ENCODE results near the gene CACNB4.
"Not testable (repeated sequence)": the region's sequence is repeated elsewhere in the genome, so short reads cannot be mapped to it uniquely, and the experiment has no call there.

CACNB4 gene

DNA sequence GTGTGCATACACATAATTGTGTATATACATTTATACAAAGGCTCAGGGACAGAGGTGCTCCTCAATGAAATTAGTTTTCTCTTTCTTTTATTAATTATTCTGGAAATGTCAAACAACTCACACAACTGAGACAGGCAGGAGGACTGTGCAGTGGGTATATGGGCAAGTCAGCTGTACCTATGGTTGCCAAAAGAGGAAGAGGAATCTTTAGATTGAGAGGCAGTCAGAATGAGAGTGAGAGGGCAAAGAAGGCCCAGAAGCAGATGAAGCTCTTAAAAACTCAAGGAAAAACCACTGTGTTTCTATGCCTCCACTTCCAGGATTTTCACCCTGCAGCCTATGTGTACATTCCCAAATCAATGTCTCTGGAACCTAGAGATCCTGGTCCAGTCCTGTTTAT lies 79.1 kb downstream of the CACNB4 start:
- DNase-seq (ENCODE audit: low spot score) = no peak

DNA sequence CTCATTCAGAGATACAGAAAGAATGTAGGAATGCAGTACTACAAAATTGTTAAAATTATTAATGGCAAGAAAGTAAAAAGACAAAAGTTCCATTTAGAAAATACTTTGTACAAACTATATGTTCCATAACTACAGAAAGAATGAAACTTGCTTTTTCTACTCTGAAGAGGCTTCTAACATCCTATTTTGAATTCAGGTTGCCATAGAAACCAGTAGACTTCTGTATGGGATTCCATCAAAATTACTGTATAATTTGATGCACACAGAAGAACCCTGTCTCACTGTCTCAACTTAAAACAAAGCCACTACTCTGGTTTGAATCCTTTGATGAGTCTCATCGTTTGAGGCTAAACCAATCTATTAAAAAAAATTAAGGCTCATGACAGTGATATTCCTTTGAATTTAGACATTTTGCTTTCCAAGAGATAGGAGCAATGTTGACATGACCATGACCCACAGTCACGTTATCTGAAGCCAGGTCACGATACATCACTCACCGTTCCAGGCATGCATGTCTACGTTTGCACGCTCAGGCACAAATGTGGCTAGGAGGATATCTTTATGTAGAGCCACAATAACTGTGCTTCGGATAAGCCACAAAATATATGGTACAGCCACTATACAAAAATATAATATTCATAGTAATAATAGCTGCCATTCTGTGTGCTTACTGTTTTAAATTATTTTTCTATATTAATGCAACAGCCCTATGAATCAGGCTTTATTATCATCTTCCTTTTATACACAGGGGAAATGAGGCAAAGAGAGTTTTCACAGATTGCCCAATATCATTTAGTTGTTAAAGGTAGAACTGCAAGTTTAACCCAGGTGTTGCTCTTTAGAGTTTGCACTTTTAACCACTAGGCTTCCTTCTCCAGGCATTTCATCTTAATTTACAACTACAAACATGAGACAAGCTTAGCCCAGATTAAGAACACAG lies 82.4 kb downstream of the CACNB4 start:
- DNase-seq (ENCODE audit: low spot score) = no peak

DNA sequence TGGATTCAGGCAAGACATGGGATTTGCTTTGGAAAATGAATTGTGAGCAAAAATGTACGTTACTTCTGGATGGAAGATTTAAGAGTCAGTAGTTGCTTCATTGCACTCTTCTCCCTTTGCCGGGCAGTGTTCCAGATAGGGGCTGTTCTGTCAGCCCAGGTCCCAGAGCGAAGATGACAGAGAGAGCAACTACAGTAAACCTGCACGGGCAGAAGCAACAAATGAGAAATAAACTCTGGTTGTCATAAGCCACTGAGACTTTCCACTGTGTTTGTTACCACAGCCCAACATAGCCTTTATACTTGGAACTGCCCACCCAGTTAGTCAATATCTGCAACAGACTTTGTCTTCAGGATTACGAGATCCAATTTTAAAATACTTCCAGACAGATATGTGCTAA lies 83.3 kb downstream of the CACNB4 start:
- no peak for DNase-seq (ENCODE audit: low spot score)

DNA sequence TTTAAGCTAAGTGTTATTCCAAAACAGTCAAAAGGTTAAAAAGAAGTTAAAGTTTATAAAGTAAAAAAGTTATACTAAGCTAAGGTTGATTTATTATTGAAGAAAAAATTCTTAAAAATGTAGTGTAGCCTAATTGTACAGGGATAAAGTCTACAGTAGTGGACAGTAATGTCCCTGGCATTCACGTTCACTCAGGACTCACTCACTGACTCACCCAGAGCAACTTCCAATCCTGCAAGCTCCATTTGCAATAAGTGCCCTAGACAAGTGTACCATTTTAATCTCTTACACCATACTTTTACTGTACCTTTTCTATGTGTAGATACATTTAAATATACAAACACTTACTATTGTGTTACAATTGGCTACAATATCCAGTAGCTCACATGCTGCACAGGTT lies 86.1 kb downstream of the CACNB4 start:
- no peak for DNase-seq (ENCODE audit: low spot score)

DNA sequence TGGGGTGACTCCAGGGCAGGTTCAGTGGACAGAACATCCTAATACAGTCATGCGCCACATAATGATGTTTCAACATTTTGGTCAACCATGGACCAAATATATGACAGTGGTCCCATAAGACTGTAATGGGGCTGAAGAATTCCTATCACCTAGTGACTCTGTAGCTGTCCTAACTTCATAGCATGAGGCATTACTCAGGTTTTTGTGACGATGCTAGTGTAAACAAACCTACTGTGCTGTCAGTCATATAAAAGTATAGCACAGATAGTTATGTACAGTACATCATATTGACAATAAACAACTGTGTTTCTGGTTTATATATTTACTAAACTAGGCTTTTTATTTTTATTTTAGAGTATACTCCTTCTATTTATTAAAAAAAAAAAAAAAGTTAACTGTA lies 87.1 kb downstream of the CACNB4 start:
- DNase-seq (ENCODE audit: low spot score) = no peak

DNA sequence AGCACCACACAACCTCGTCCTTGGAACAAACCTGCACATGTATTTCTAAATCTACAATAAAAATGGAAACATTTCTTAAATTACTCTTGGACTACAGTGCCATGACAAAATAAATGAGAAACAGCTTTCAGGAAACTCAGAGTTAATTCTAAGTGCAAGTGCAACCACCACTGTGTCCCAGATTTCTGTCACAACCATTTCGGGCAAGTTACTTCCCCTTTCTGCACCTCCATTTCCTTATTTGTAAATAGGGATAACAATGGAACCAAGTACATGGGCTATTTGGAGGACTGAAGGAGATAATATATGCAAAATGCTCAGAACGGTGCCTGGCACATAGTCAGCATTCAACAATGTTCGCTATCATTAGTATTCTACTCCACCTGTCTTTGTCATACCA lies 93.2 kb downstream of the CACNB4 start:
- DNase-seq (ENCODE audit: low spot score) = no peak

DNA sequence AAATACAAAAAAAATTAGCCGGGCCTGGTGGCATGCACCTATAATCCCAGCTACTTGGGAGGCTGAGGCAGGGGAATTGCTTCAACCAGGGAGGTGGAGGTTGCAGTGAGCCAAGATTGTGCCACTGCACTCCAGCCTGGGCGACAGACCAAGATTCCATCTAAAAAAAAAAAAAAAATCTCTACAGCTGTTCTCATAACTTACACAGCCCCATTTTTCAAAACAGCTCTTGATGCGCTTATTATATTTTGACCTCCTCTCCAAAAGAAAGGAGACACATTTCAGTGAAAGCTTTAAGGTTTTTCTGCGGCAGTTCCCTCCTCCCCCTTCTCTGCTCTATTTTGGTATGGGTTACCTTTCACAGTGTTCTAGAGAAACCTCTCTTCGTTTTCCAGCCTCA lies 95.6 kb downstream of the CACNB4 start:
- not testable (repeated sequence) for DNase-seq (ENCODE audit: low spot score)

DNA sequence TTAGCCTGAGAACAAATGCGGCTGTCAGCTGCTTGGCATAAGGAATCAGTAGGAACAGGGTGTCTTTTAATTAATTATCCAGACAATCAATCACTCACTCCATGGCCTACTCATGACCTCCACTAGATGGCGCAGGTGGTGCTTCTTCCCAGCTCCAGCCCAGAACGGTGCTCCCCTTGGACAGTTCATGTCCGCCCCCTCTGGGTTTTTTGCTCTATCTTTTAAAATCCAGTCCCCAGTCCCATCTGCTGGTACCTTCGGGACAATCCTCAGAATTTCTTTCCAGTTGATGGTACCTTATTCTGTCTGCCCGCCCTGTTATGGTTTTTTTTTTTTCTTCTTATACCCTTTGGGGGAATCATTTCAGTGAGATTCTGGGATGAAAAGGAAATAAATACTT lies 99.8 kb downstream of the CACNB4 start:
- peak; percentile 74 for DNase-seq (ENCODE audit: low spot score)

DNA sequence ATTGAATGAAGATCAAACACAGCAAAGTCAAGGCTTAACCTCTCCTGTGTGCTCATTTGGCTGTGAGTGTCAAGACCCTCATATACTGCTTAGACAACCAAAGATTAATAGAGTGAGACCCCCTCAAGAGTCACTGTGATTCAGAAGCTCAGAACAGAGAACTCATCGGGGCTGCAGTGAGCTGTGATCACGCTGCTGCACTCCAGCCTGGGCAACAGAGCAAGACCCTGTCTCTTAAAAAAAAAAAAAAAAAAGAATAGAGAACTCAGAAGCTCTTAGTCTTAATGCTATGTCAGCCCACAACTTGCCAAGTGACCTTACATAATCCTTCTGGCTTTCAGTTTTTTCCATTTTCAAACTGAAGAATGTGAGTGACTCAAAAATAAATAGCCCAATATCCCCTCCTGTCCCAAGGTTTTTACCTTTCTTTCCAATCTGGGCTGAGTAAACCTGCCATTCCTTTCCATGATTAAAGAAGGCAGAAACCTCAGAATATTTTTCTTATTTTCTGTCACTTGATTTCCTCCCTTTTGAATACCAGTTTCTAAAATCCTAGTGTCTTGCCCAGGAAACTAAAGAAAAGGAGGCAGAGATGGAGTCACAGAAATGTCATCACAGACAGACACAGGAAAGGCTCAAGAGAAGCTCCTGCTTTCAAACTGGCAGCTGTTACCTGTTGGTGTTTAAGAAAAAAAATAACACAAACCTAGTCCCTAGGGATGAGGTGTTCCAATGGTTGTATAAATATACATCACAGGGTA lies 102.4 kb downstream of the CACNB4 start:
- DNase-seq (ENCODE audit: low spot score) = no peak

DNA sequence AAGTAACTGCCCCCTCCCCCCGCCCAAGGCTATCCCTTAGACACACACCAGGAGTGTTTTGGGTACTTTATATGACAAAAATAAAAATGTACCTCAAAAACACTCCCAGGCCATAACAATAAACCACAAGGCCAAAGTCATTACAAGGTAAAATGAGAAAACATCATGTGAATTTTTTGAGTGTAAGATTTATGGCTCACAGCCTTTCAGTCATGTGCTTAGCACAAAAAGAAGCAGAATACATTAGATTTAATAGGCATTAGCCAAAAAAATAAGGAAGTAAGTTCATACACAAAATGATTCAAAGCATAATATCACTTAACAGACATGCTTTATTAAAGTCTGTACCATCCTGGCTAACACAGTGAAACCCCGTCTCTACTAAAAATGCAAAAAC lies 103.7 kb downstream of the CACNB4 start:
- DNase-seq (ENCODE audit: low spot score) = no peak

DNA sequence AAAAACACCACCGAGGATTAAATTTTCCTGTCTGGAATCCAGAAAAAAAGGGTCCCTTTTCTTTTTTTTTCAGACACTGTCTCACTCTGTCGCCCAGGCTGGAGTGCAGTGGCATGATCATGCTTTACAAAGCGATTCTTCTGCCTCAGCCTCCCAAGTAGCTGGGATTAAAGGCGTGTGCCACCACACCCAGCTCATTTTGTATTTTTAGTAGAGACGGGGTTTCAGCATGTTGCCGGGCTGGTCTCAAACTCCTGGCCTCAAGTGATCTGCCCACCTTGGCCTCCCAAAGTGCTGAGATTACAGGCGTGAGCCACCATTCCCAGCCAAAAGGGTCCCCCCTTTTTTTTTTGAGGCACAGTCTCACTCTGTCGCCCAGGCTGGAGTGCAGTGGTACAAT lies 104.7 kb downstream of the CACNB4 start:
- not testable (repeated sequence) for DNase-seq (ENCODE audit: low spot score)

DNA sequence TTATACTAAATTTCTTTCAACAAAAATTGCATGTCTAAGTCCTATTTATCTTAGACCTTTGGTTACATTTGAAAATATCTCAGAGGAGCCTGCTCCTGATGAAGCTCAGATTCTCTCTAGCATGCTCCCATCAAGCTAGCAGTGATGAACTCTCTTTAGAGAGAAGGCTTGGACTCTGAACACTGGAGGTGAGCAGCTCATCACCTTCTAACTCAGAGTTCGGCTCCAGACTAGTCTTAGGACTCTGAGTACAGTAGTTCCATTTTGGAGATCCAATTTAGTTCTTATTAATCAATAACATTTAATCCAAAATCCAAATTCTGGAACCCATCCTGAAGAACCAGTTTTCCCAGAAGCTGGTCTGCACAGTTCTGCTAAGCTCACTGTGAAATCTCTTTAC lies 107.8 kb downstream of the CACNB4 start:
- no peak for DNase-seq (ENCODE audit: low spot score)

DNA sequence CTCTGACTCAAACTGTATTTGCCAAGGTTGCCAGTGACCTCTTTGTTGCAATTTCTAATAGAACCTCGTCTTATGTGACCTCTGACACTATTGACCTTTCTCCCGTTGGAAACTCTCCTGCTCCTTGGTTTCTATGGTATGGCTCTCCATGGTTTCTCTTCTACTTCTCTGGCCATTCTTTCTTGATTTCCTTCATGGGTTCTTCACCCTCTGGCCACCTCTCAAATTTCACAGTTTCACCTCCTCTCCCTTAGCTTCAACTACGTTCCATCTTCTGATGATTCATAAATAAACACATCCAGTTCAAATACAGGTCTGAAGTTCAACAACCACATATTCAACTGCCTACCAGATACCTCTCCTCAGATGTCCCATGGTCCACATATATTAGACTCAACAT lies 109.5 kb downstream of the CACNB4 start:
- no peak for DNase-seq (ENCODE audit: low spot score)

DNA sequence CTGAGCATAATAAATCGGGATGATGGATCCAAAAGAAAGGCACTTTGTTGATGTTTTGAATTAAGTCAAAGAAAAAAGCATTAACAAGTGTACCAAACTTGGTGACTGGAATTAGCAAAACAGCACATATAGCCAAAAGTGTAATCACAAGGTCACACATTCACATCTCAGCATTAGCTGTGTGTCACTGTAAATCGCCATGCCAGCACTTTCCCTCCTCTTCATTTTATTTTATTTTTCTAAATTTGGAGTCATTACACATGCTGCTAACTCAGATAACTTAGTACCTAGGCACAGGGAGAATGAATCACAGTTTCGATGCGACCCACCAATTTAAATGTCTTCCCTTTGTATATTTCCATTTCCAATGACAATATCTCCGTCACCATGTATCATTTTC lies 111.4 kb downstream of the CACNB4 start:
- no peak for DNase-seq (ENCODE audit: low spot score)

DNA sequence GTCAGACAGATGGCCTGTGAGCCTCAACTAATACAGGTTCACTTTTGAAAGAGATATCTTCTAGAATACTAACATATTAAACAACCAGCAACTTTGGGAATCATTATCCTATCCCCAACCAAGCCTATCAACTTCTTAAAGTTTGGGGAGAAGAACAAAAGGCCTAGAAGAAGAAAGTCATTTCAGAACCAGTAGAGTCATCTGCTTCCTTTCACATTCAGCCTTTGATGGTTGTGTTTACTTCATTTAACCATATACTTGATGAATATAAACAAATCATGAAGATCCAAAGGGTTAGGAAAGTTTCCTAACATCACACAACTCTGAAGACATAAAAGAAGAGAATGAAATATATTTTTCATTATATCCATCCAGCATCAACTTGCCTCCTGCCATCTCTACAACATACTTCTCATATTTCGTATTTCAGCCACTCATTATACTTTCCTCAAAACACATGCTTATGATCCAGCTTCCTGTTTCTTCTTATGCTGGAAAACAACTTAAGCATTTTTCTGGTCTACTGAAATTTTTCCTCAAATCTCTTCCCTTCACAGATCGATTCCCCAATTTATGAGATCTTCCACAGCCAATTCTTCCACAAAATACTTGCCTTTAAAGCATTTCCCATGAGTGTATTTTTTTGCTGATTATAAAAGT lies 114.3 kb downstream of the CACNB4 start:
- no peak for DNase-seq (ENCODE audit: low spot score)

DNA sequence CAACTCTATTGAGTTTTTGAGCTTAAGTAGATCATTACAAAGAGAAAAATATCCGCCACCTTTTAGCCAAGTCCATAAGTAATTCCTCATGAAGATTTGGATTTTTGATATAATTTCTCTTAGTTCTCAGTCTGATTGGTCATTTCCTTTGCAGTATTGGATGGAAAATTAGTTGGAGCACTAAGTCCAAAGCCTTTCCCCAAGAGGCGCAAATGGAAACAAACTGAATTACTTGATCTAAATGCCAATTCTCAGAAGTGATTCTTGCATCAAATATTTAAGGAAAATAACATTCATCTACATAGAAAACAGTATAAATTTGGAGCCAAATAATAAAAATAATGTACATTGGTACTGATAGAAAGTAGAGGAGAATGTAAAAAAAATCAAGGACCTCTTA lies 115.6 kb downstream of the CACNB4 start:
- DNase-seq (ENCODE audit: low spot score) = no peak

DNA sequence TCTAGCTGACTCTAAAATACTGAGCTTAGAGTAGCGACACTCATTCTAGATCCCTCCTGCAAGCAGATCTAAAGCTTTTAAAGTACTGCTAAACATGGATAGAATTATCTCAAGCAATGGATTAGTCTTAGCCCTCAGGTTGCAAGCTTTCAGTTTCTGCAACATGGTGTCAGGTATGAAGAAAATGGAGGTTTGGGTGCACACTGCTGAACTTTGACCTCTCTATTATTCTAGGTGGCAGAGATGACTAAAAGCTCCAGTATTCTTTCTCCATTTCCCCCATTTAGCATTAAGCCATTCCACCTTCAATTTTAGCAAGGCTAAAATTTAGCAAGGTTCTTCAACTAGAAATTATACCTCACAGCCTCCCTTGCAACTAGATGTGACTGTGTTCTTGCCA lies 117.0 kb downstream of the CACNB4 start:
- DNase-seq (ENCODE audit: low spot score) = no peak

DNA sequence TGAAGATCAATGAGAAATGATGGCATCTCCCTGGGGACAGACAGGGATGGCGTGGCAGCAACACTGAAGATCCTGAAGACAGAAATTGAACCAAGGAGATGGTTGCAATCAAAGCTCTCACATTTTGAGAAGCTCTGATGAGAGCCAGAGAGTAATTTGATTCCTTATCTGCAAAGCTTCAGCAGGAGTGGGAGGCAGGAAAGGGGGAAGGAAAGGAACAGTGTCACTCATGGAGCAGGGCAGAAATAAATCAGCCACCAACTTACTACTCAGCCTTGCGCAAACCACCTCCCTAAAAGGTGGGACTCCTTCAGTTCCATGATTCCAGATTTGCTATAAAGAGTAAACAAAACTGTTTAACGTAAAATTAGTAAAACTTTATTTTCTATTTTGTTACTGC lies 119.2 kb downstream of the CACNB4 start:
- DNase-seq (ENCODE audit: low spot score) = no peak

DNA sequence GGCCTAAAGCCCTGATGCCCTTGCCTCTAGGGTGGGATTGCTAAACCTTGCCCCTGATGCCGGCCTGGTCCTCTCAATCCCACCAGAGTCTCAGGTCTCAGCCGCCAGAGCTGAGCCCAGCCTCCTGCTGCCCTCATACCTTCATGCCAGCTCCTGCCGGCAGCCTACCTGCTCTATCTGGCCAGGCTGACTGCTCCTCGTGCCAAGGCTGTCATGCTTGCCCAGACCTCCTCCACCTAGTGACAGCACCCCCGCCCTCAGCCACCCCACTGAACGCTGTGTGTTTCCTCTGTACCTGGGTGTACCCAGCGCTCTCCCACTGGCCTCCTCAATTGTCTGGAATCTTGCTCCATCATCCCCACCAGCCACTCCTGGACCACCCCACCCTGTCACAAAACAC lies 120.1 kb downstream of the CACNB4 start:
- no peak for DNase-seq (ENCODE audit: low spot score)

DNA sequence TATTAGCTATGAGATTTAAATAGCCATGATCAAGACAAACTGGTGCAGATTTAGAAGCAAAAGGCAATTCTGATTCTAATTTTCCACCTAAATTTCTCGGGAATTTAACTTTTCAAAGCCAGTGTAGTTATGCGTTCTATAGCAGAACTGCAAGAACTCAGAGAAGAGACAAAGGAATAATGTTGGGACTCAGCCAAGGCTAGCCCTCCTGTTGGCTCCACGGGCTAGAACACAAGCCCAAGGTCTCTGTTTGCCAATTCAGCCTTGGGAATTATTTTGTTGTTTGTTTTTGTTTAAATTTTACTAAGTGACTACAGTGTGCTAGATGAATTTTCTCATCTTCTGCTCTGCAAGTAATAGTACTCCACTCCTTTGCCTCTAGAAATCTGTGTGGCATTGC lies 121.2 kb downstream of the CACNB4 start:
- DNase-seq (ENCODE audit: low spot score) = no peak

DNA sequence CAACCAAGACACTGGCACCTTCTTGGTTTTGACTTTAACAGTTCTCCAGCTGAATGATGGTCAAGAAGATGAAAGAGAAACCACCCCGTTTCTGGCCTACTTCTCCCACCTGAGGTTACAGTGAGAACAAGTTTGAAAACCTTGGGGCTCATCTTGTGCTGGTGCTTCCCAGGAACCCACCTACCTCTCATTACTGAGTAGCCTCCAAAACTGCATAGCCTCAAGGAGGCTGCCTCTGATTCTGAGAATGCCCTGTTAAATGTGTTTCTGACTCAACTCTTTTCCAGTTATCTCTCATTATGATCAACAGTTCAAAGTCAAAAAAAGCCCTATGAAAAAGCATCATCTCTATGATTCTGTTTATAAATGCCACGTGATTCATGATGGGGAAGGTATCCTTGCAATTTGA lies 121.9 kb downstream of the CACNB4 start:
- DNase-seq (ENCODE audit: low spot score) = no peak

DNA sequence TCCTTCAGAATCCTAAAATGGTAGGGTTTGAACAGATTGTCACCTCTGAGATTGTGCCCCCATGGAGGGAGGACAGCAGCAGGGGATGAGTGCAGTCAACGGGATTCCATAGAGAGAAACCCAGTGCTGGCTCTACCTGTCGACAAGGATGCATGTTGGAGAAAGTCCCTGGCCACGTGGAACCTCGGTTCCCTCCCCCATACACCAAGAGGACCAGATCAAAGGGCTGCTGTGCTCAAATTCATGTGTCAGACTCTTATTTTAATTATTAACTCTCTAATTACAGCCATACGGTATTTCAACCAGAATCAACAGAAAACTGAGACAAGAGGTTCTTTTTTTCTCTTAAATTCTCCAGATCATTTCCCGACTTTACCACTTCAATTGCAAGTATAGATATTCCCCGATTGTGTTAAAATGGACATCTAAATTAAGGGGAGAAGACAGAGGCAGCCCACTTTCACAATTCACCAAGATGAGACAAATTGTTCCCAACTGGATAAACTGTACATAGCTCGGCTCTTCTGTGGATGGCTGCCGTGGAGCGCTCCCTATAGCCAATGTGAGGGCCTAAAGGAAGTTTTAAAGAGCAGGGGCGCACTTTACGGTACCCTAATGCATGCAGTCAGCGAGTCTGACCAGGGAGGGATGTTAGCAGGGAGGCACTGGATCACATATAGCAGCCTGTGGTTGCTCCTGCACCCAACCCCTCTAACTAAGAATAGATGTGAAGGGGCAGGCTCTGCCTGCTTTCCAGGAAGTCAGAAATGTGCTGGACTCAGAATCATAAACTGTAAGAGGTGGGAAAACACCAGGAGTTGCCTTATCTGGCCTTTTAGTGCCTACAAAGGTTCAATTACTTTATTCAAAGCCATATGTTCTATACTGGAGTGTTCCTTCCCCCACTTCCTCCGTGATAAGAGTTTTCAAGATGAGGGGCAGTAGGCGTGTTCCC lies 123.1 kb downstream of the CACNB4 start:
- no peak for DNase-seq (ENCODE audit: low spot score)

Data from Ammon's horn (tissue), 1 donor.